Measurements from ENCODE around the gene FAM174C.
"Not testable (repeated sequence)": the region's sequence is repeated elsewhere in the genome, so short reads cannot be mapped to it uniquely, and the experiment has no call there.

FAM174C gene

DNA sequence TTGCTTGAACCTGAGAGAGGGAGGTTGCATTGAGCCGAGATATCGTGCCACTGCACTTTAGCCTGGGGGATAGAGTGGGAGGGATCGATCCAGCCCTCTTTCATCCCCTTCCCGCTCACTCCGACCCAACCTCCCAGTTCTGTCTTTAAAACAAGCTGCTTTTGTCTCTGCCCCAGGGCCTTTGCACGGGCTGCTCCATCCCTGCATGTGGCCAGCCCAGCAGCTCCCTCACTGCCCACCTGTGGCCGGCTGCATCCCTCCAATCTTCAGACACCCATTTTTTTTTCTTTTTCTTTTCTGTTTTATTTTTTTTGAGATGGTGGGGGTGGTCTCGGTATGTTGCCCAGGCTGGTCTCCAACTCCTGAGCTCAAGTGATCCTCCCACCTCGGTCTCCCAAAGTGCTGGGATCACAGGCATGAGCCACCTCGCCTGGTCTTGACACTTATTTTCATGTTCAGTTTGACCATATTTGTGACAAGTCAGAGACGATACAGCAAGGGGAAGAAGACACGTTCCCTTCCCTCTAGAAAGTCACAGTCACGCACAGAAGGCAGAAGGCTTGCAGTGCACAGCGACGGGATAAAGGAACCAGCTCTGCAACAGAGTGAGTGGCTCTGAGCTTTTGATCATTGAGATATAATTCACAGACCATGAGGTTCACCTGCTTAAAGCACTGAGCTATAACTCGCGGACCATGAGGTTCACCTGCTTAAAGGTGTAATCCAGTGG, 42.1 kb downstream of the FAM174C start:
- DNase-seq (ENCODE audit: low read depth in 1 of 2, low spot score in 1 of 2), result no peak

DNA sequence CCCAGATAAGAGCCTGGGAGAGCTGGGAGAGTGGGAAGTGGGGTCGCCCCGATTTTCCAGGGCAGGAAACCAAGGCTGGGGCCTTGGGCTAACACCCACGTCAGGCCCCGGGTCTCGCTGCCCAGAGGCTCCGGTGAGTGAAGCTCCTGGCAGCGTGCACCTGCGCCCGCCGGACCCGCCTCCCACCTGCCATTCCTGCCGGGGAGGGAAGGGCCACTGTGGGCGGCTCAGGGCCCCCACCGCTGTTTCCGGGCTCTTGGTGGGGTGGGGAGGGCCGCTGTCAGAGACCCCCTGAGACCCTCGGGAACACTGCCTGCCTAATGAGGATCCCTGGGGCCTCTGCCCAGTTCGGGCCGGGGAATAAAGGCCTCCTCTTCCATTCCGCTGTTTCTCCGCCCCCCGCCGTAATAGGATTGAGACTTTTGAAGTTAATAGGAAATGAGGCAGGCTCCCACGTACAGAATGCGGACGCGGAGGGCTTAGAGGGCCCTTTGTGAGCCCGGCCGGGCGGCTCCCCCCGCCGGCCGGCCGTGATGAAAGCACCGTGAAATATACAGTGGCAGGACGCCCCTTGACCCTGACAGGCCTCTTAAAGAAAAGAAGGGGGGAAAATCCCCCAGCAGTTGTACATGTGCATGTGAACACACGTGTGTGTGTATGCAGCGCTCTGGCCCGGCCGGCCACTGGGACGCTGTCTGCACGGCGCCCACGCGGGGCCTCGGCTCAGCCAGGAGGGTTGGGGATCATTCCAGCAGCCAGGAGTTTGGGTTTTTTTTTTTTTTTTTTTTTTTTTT, 43.5 kb downstream of the FAM174C start:
- DNase-seq (ENCODE audit: low read depth in 1 of 2, low spot score in 1 of 2), result no peak

DNA sequence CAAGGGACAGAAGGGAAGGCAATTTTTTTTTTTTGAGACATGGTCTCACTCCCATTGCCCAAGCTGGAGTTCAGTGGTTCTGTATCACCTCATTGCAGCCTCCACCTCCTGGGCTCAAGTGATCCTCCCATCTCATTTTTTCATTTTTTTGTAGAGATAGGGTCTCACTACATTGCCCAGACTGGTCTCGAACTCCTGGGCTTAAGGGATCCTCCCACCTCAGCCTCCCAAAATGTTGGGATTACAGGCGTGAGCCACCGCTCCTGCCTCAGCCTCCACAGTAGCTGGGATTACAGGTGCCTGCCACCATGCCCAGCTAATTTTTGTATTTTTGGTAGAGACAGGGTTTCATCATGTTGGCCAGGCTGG, 44.9 kb downstream of the FAM174C start:
- DNase-seq (ENCODE audit: low read depth in 1 of 2, low spot score in 1 of 2), result not testable (repeated sequence)

DNA sequence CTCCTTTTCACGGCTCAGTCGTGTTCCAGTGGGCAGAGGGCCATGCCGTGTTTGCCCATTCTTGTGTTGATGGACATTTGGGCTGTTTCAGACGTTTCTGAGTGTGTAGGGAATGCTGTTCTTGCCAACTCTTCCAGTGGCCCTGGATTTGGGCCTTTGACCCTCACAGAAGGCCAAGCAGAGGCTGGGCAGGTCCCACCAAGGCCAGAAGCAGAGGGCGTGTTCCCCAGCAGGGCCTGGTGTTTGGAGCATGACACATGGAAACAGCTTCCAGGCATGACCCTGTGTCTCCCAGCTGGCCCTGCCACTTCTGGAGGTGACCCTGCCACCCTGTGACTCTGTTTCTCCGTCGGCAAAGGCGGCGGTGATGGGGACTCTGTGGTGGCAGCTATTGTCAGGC, 46.2 kb downstream of the FAM174C start:
- DNase-seq (ENCODE audit: low read depth in 1 of 2, low spot score in 1 of 2), result no peak

DNA sequence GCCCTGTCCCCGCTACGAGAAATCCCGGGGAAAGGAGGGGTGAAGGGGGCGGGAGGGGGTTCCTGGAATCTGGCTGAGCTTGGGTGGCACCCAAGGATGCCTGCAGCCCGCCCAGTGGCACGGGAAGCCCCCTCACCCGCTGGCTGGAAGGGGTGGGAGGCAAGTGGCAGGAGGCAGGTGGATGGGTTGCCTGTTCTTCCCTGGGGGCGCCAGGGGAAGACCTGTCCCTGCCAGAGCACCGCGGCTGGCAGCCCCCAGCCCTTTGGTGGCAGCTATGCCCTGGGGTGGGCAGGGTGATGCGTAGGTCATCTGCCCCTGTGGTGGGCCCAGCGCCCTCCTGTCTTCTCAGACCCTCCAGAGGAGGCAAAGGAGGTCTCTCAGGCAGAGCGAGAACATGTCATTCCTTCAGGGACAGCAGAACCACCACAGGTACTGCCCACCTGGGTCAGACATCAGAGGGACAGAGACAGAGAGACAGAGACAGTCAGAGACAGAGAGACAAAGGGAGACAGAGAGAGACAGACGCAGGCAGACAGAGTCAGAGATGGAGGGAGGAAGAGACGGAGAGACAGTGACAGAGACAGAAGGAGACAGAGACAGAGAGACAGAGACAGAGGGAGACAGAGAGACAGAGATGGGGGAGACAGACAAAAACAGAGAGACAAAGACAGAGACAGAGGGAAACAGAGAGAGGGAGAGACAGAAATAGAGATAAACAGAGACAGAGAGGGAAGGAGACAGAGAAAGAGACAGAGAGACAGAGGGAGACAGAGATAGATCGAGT, 47.1 kb downstream of the FAM174C start:
- no peak for DNase-seq (ENCODE audit: low read depth in 1 of 2, low spot score in 1 of 2)

DNA sequence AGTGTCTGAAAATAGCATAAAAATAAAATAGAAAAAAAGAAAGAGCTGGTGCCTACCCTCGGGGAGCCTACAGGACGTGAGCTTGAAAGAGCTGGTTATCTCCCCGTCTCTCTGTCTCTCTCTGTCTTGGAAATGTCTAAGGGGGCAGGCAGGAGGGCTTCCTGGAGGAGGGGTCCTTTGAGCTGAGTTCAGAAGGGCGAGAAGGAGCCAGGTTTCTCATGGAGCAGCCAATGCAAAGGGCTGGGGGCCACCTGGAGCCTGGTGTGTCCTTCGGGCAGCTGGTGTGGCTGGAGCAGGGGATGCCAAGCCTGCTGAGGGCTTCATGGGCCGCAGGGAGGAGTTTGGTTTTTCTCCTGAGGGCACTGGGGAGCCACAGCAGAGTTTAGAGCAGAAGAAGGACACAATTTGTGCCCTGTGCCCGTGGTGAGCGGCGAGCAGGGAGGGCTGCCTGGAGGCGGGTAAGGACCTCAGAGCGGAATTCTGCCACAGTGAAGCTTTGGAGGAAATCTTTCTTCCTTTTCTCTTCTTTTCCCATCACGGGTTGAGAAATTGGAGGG, 49.0 kb downstream of the FAM174C start:
- no peak for DNase-seq (ENCODE audit: low read depth in 1 of 2, low spot score in 1 of 2)

DNA sequence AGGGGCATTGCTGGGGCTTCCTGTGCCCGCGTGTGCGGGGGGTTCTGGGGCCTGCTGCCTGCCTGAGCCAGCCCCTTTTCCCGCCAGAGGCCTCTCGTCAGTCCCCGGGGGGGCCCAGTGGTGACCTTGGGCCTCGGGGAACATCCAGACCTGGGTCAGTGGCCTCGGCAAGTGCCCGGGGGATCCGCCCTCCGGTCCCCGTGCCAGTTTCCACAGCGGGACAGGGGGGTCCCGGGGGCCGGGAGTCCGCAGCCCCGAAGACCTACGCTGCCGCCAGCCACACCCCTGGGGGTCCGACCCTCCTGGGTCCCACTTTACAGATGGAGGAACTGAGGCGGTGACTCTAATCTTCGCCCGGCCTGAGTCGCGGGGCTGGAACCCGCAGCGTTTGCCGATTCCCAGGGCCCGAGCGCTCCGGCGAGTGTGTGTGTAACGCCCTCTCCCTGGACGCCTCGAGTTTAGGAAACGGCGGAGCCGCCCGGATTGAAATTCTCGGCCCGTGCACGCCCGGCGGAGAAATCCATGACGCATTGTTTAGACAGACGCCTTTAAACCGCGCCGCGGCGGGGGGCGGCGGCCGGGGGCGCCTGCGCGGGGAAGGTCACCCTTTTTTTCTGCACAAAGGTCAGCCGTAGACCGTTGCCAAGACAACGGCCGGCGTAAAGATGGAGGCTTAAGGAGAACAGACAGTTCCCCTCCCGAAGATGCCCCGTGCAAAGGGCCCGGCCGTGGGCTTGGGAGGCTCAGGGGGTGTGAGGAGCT, 49.7 kb downstream of the FAM174C start:
- DNase-seq (ENCODE audit: low read depth in 1 of 2, low spot score in 1 of 2), result peak in 1 of 2 donors; percentile 2

DNA sequence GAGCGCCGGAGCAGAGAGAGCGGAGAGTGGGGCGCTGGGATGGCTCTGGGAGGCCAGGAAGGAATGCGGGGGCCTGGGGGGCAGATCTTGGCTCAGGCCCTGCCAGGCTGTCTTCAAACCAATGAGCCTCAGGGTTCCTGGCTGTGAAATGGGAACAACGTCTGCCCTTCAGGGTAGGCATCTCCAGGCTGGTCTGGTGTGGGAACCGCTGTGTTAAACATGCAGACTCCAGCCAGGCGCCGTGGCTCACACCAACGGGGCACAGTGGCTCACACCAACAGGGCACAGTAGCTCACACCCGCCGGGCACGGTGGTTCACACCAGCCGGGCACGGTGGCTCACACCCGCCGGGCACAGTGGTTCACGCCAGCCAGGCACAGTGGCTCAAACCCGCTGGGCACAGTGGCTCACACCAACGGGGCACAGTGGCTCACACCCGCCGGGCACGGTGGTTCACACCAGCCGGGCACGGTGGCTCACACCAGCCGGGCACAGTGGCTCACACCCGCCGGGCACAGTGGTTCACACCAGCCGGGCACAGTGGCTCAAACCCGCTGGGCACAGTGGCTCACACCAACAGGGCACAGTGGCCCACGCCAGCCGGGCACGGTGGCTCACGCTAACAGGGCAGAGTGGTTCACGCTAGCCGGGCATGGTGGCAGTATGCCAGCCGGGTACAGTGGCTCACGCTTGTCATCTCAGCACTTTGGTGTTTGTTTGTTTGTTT, 50.4 kb downstream of the FAM174C start:
- no peak for DNase-seq (ENCODE audit: low read depth in 1 of 2, low spot score in 1 of 2)

DNA sequence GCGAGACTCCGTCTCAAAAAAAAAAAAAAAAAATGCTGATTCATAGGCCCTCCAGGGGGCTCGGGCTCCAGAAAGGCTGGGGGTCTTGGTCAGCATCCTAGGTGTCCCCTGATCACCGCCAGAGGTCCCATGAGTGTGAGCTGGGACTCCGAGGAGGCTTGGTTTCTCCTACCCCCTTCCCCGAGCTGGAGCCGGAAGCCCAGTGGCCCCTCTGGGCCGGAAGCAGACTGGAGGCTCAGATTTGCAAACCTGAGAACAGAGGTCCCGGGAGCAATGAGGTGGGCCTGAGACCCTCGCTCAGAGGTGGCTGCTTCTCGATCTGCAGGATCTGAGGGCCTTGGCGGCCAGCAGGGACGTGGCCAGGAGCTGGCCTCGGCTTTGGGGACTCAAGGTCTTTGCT, 51.8 kb downstream of the FAM174C start:
- no peak for DNase-seq (ENCODE audit: low read depth in 1 of 2, low spot score in 1 of 2)

Data from activated CD4-positive, alpha-beta T cell treated with anti-CD3 and anti-CD28 coated beads, Interleukin-2, amount 50 U/mL, for 24 hours (primary cell).